H1 (cell line): ENCODE results near the gene NPY5R. TPM values are rescaled to one million over a fixed set of nuclear protein-coding genes. Genes with fewer than 3 reads are reported as not detected.

ENCODE experiments used
- CTCF ChIA-PET: fragments of 300-600 bp; sonication (Branson Sonifier 250); formaldehyde crosslinking; loops from one replicate; lab custom pipeline; 2021; ENCODE audit not compliant: partially characterized antibody; lab: Charles Lee
- POLR2A ChIA-PET: fragments of 300-600 bp; sonication (Branson Sonifier 250); formaldehyde crosslinking; loops from one replicate; lab custom pipeline; 2021; ENCODE audit warnings: inconsistent platforms; ENCODE audit not compliant: partially characterized antibody; lab: Charles Lee
- DNase-seq, 2 experiments: peaks; one replicate each; pipeline versions ENCODE4 v3.0.0 to v3.0.0-alpha.2; 2010 to 2022; ENCODE audit warnings: low spot score in 2 of 2, low read depth in 1 of 2, mixed read lengths in 1 of 2
- FAIRE-seq: peaks from 2 replicates; lab custom pipeline; 2011; peaks lifted over from hg19 to GRCh38; lab: Jason Lieb, UNC
- H2AFZ ChIP-seq: 2 replicates; pipeline ENCODE4 v1.8.1; 2012; ENCODE audit warnings: low read length, inconsistent platforms
- H2AK5ac ChIP-seq: 2 replicates; pipeline ENCODE4 v1.6.1; 2013; ENCODE audit warnings: low read depth, low read length
- H2BK120ac ChIP-seq: replicated peaks from 2 replicates; pipeline ENCODE3; 2013; ENCODE audit warnings: low read depth, low read length, inconsistent platforms
- H2BK12ac ChIP-seq: 2 replicates; pipeline ENCODE4 v1.6.1; 2013; ENCODE audit warnings: low read depth, low read length
- H2BK15ac ChIP-seq: 2 replicates; pipeline ENCODE4 v1.6.1; 2013; ENCODE audit warnings: low read length
- H2BK20ac ChIP-seq: 2 replicates; pipeline ENCODE4 v1.6.1; 2013; ENCODE audit warnings: low read length
- H2BK5ac ChIP-seq: 2 replicates; pipeline ENCODE4 v1.6.1; 2013; ENCODE audit warnings: low read depth, low read length
- H3K14ac ChIP-seq: 2 replicates; pipeline ENCODE4 v1.6.1; 2013; ENCODE audit warnings: inconsistent platforms; ENCODE audit not compliant: insufficient read length
- H3K18ac ChIP-seq: 2 replicates; pipeline ENCODE4 v1.6.1; 2013; ENCODE audit warnings: low read length; ENCODE audit errors: extremely low read depth
- H3K23ac ChIP-seq: 2 replicates; pipeline ENCODE4 v1.6.1; 2013; ENCODE audit warnings: inconsistent platforms; ENCODE audit not compliant: insufficient read length
- H3K23me2 ChIP-seq: 2 replicates; pipeline ENCODE4 v1.6.1; 2013; ENCODE audit warnings: low read depth, low read length
- H3K27ac ChIP-seq: 2 replicates; pipeline ENCODE4 v1.6.1; 2011; ENCODE audit warnings: low read depth, low read length, inconsistent platforms
- H3K27me3 ChIP-seq, 4 experiments: replicated peaks in 1 of 4; 1 replicate in 1 of 4; 2 replicates in 3 of 4; pipeline versions ENCODE4 v1.6.1 to v1.8.1; 2011 to 2013; ENCODE audit warnings: low read length in 3 of 4, mild to moderate bottlenecking in 3 of 4, inconsistent platforms in 2 of 4, mixed read lengths in 2 of 4, moderate library complexity in 1 of 4; ENCODE audit not compliant: control insufficient read depth in 3 of 4, insufficient read depth in 3 of 4; ENCODE audit errors: extremely low read depth in 1 of 4
- H3K36me3 ChIP-seq, 4 experiments: 2 replicates each; pipeline versions ENCODE4 v1.6.1 to v1.8.1; 2011 to 2013; ENCODE audit warnings: mild to moderate bottlenecking in 4 of 4, low read length in 3 of 4, moderate library complexity in 2 of 4, control low read depth in 1 of 4, inconsistent platforms in 1 of 4; ENCODE audit not compliant: insufficient read depth in 4 of 4, control insufficient read depth in 2 of 4
- H3K4ac ChIP-seq: replicated peaks from 2 replicates; pipeline ENCODE3; 2013; ENCODE audit warnings: low read length, low read depth, mixed read lengths, inconsistent platforms; ENCODE audit not compliant: insufficient read length
- H3K4me1 ChIP-seq, 4 experiments: replicated peaks in 1 of 4; 1 replicate in 1 of 4; 2 replicates in 3 of 4; pipeline versions ENCODE4 v1.6.1 to v1.8.1; 2011 to 2013; ENCODE audit warnings: low read length in 3 of 4, inconsistent platforms in 2 of 4, mixed read lengths in 1 of 4; ENCODE audit not compliant: insufficient read depth in 4 of 4, control insufficient read depth in 3 of 4
- H3K4me2 ChIP-seq, 2 experiments: 2 replicates each; pipeline versions ENCODE4 v1.6.1 to v1.8.1; 2011 to 2013; ENCODE audit warnings: low read depth in 2 of 2, low read length in 2 of 2, control low read depth in 1 of 2, inconsistent platforms in 1 of 2, mild to moderate bottlenecking in 1 of 2; ENCODE audit not compliant: insufficient read depth in 1 of 2
- H3K4me3 ChIP-seq, 4 experiments: fragments of 200-600, 300-600 bp in 1 of 4; sonication (generic), shearing (Covaris generic), sonication (Bioruptor Twin) in 1 of 4; 2 replicates each; pipeline versions ENCODE4 v1.5.1 to v1.8.1; 2011 to 2016; ENCODE audit warnings: low read length in 4 of 4, low read depth in 3 of 4, control low read depth in 2 of 4, inconsistent platforms in 2 of 4, mild to moderate bottlenecking in 2 of 4, mixed read lengths in 1 of 4, moderate library complexity in 1 of 4; ENCODE audit not compliant: insufficient read depth in 2 of 4; ENCODE audit errors: extremely low read depth in 1 of 4
- H3K56ac ChIP-seq: replicated peaks from 2 replicates; pipeline ENCODE3; 2013; ENCODE audit warnings: low read depth, mild to moderate bottlenecking, mixed read lengths, low read length, inconsistent platforms; ENCODE audit not compliant: insufficient read length
- H3K79me1 ChIP-seq: 2 replicates; pipeline ENCODE4 v1.6.1; 2013; ENCODE audit warnings: low read depth, low read length, control low read depth
- H3K79me2 ChIP-seq, 2 experiments: 2 replicates each; pipeline versions ENCODE4 v1.6.1 to v1.8.1; 2012 to 2013; ENCODE audit warnings: low read length in 2 of 2, mild to moderate bottlenecking in 2 of 2, inconsistent platforms in 1 of 2; ENCODE audit not compliant: insufficient read depth in 2 of 2, control insufficient read depth in 1 of 2
- H3K9ac ChIP-seq, 4 experiments: replicated peaks in 1 of 4; 1 replicate in 1 of 4; 2 replicates in 3 of 4; pipeline versions ENCODE4 v1.6.1 to v1.8.1; 2011 to 2013; ENCODE audit warnings: low read depth in 3 of 4, low read length in 3 of 4, control low read depth in 2 of 4, mild to moderate bottlenecking in 2 of 4, moderate library complexity in 2 of 4, inconsistent platforms in 1 of 4; ENCODE audit errors: extremely low read depth in 1 of 4
- H3K9me3 ChIP-seq, 2 experiments: 2 replicates each; pipeline versions ENCODE4 v1.6.1 to v1.8.1; 2012 to 2013; ENCODE audit warnings: mild to moderate bottlenecking in 2 of 2, moderate library complexity in 2 of 2, control low read depth in 1 of 2, inconsistent platforms in 1 of 2, low read depth in 1 of 2, low read length in 1 of 2, mixed read lengths in 1 of 2; ENCODE audit not compliant: insufficient read depth in 2 of 2
- H4K20me1 ChIP-seq, 2 experiments: replicated peaks in 1 of 2; 2 replicates each; pipeline versions ENCODE3 to v1.8.1; 2011 to 2013; ENCODE audit warnings: inconsistent platforms in 2 of 2, low read length in 2 of 2, mild to moderate bottlenecking in 1 of 2; ENCODE audit not compliant: insufficient read depth in 2 of 2, control insufficient read depth in 1 of 2
- H4K5ac ChIP-seq: 2 replicates; pipeline ENCODE4 v1.6.1; 2013; ENCODE audit warnings: low read length, low read depth, mixed read lengths, inconsistent platforms; ENCODE audit not compliant: insufficient read length
- H4K8ac ChIP-seq: 2 replicates; pipeline ENCODE4 v1.8.0; 2013; ENCODE audit warnings: mild to moderate bottlenecking, moderate library complexity, low read length, inconsistent platforms; ENCODE audit not compliant: insufficient read depth; ENCODE audit errors: extremely low read depth
- H4K91ac ChIP-seq: replicated peaks from 2 replicates; pipeline ENCODE3; 2013; ENCODE audit warnings: low read length, mixed read lengths, inconsistent platforms; ENCODE audit not compliant: insufficient read length
- RXRA ChIP-seq: IDR thresholded peaks from 2 replicates; pipeline ENCODE4 v1.6.1; 2011; ENCODE audit warnings: low read depth, mild to moderate bottlenecking, low read length, moderate library complexity; ENCODE audit not compliant: insufficient read depth
- WGBS, 2 experiments: shearing (Covaris generic) in 1 of 2; methylation state at CpG; one replicate each; pipeline versions ENCODE4 v1.1.6 to v1.1.7; 2013 to 2015; ENCODE audit warnings: low lambda C conversion rate in 2 of 2, mixed read lengths in 2 of 2, inconsistent platforms in 1 of 2, low coverage in 1 of 2, missing lambda C conversion rate in 1 of 2; ENCODE audit not compliant: insufficient replicate concordance in 2 of 2, insufficient coverage in 1 of 2, insufficient read length in 1 of 2; ENCODE audit errors: extremely low coverage in 1 of 2, missing lambda C conversion rate in 1 of 2; 5-methylcytosine and 5-hydroxymethylcytosine counted together
- polyA plus RNA-seq, 7 experiments: library from polyadenylated mRNA; depleted of rRNA in 3 of 7; stranded (reverse) in 5 of 7; unstranded in 2 of 7; fragments of >200 nt in 5 of 7; fragments of 200-250 nt in 2 of 7; gene quantifications; 1 replicate in 5 of 7; 2 replicates in 1 of 7; 4 replicates in 1 of 7; pipeline versions ENCODE4 v1.2.1 to v1.2.3, GENCODE V29; 2011 to 2013; ENCODE audit warnings: missing spikeins in 2 of 7, mixed read lengths in 2 of 7
- total RNA-seq: library from RNA; stranded (reverse); fragmentation: NEBNext Ultra II Directional; extraction: Animal tissue kit (Norgen Biotek cat#: 25700); gene quantifications from 2 replicates; pipeline ENCODE4 v1.2.1, GENCODE V29; 2021

The NPY5R gene
- total and polyA plus RNA-seq, 2 of the 8 experiments (the other 6 are each of a cell fraction or from before 2014, with no cell fraction given): 1.5 to 1.9 TPM

DNA sequence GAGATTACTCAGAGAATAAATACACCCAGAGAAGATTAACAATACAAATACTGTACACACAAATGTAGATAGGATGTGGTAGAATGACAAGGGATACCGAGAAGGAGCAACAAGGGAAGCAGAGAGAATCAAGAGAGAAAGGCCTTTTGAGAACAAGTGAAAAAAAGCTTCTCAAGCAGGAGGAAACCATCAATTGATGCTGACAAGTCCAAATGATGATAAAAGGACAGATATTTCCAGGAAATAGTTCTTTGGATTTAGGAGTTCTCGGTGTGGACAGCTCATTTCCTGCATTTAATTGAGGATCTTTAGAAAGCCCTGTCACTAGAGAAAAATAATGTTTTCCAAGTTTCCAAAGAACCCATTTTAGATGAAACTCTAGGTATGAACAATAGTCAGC, 48.1 kb downstream of the NPY5R start:
- no peak overlapping the region for H4K5ac ChIP-seq
- H2BK12ac ChIP-seq: no peak overlapping the region
- no peak overlapping the region for H4K8ac ChIP-seq
- no peak overlapping the region for H3K4me3 ChIP-seq
- DNase-seq (no peak), FAIRE-seq (no peak)
- H3K9me3 ChIP-seq: no peaks in the 10 kb centered on the region
- no peaks in the 10 kb centered on the region for H3K79me2 ChIP-seq
- no peak overlapping the region for H3K23ac ChIP-seq
- H3K4me1 ChIP-seq: no peaks in the 10 kb centered on the region
- no peak overlapping the region for H3K14ac ChIP-seq
- 89% methylated on average over 2 of the region's 2 CpGs; no CpG with 5 or more reads in 1 of the 2 experiments for WGBS, 2 experiments
- no peak overlapping the region for H2BK5ac ChIP-seq
- no peak overlapping the region for H3K9ac ChIP-seq
- H2BK120ac ChIP-seq: no peak overlapping the region
- ChIA-PET CTCF (no interaction called here), POLR2A (no interaction called here)
- H2BK15ac ChIP-seq: no peak overlapping the region
- no peak overlapping the region for H2BK20ac ChIP-seq
- H3K27me3 ChIP-seq: peaks cover 0 to 1% (median 0%) of the 10 kb centered on the region in 4 experiments; a peak in 1 of 7 replicates
- H3K18ac ChIP-seq: no peak overlapping the region
- H3K23me2 ChIP-seq: no peaks in the 10 kb centered on the region; the same call in 1 of the 2 replicates
- H2AK5ac ChIP-seq: no peak overlapping the region
- no peak for TF ChIP-seq RXRA
- no peaks in the 10 kb centered on the region for H3K36me3 ChIP-seq
- no peak overlapping the region for H2AFZ ChIP-seq
- H3K79me1 ChIP-seq: no peaks in the 10 kb centered on the region
- no peak overlapping the region for H4K91ac ChIP-seq
- H3K4ac ChIP-seq: no peak overlapping the region
- no peaks in the 10 kb centered on the region for H4K20me1 ChIP-seq
- no peak overlapping the region for H3K4me2 ChIP-seq
- no peak overlapping the region for H3K27ac ChIP-seq
- no peak overlapping the region for H3K56ac ChIP-seq
